ENCODE data around the gene NPSR1.
"Not testable (repeated sequence)": the region's sequence is repeated elsewhere in the genome, so short reads cannot be mapped to it uniquely, and the experiment has no call there.

The NPSR1 gene

DNA sequence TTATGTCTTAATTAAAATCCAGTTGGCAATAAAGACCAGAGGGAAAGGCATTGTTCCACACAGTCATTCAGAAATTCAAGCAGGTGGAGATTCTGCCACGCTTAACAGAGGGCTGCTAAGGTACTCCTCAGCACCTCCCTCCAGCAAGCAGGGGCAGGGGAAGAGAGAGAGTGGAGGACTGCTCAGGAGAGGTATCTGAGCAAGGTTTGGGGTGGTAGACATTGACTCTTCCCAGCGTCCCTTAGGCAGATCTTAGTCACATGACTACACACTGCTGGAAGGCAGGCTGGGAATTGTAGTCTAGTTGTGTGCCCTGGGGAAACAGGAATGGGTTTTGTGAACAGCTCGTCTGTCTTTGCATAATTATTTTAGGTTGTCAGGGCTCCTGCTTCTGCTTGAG, 181.6 kb downstream of the NPSR1 start:
- DNase-seq = no peak

DNA sequence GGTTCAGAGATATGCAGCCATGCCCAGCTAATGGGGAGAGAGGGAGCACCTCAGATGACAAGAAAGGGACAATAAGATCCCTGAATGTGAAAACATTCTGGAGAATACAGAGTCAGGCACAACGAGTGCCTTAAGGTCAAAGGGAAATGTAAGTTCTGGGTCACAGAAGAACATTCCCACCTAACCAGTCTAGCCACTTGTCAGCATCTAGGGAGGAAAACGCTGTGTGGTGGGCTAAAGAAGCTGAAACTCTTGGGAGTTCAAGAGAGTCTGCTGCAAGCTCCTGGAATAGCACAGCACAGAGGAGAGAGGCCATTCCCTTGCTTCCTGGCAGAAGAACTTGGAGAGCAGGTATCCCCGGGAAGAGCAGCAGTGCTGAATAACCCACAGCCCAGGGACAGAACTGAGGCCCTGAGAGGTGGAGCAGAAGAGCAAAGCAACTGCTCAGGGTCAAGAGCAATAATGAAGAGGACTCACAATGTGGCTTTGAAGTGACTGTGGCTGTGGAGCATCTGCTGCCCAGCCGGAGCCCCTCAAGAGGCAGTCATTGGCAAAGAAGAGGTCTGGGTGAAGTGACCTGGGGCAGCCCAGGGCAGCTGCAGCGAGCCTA, 182.3 kb downstream of the NPSR1 start:
- no peak for DNase-seq

DNA sequence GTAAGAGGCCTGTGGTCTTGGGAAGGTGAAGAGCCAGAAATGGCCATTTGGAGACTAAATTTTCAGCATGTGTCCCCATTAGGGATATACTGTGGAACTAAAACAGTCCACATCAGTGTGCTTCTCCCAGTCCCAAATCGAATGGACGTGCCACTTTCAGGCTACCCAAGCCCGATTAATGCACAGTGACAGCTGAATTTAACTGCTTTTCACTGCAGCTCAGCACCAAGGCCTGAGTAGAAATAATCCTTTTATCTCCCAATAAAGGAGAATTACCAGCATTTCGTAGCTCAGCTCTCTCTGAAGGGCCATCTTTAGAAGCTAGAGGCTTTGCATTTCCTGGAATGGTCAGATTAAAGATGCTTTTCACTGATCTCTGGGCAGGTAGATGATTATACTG, 183.3 kb downstream of the NPSR1 start:
- no peak for DNase-seq

DNA sequence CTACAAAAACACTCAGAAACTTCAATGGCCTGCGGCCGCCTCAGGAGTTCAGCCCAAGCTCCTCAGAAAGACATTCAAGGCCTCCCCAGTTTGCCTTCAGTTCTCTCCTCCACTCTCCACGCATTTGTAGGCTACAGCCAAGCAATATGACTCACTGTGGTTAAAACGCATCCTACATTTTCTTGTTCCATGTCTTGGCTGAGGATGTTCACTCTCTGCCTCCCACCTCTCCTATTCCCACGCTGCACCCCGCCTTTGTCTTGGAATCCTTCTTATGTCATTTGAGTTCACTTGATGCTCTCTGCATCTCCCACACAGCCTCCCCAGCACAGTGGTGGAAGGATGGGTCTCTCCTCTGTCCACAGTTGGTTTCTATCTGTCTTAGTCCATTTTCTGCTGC, 184.8 kb downstream of the NPSR1 start:
- no peak for DNase-seq

DNA sequence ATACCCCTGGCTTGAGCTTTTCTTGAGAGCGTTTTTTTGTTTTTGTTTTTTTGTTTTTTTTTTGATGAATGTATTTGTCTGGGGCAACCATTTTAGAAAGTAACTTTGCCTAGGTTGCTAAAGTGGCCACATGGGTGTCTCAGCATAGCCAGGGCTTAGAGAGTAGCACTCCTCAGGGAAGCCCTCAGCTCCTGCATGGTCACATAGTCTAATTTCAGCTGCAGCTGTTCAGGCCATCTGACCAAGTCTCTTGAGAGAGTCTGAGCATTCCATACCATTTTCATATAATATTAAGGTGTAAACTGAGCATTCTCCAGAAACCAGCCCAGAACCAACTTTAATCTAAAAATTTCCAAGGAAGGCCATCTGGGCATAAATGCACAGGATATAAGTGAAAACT, 186.4 kb downstream of the NPSR1 start:
- no peak for DNase-seq

DNA sequence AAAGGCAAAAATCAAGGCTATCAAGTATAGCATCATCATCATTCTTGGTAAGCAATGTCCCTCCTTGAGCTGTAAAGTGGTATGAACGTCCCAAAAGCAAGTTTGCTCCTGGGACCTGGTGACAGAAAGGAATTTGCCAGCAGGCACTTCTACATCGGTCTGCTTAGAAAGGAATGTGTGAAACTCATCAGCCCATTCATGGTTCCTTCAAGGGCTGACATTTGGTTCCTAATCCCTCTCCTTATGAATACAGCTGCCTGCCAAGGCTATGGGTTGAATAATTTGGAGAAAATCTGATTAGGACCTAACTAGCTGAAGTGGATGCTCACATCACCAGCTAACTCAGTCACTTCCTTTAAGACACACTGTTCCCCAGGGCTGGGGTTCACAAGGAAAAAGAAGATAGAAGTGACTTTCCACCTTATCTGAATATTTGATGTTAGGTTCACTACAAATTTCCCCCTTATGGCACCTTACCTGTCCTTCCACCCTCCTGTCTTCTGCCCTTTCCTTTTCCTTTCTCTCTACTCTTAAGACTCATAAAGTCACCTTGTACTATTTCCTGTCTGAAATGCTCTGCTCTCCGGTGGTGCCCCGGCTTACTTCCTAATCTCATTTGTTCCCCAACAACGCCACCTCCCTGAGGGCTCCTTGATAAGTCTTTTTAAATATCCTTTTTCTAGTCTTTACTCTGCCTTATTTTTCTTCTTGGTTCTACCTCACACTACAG, 187.1 kb downstream of the NPSR1 start:
- no peak for DNase-seq

DNA sequence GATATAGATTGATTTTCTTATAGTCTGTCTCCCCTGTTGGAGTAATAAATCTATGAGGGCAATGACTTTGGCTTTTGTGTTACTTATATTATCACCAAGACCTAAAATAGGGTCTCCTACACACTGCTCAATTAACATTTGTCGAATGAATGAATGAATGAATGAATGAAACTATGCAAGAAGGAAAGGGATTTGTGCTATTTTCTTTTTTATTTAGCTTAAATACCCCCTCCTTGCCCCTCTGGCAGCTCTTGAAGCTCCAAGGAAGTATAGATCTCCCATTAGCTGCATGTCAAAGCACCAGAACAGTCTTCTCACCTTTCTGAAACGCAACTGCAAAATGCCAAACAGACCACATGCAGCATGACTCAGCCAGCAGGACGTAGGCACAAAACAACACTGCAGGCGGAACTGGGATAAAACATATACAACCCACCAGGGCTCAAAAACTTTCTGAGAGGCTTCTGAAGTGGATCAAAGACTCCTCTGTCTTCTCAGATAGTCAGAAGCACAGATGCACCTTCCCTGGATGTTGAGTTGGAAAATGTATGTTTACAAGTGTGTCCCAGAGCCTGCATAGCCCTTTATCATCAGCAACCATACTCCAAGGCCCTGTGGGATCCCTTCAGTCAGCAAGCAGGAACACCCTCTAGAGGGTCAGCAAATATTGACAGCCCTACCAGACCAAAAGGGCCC, 187.8 kb downstream of the NPSR1 start:
- no peak for DNase-seq

DNA sequence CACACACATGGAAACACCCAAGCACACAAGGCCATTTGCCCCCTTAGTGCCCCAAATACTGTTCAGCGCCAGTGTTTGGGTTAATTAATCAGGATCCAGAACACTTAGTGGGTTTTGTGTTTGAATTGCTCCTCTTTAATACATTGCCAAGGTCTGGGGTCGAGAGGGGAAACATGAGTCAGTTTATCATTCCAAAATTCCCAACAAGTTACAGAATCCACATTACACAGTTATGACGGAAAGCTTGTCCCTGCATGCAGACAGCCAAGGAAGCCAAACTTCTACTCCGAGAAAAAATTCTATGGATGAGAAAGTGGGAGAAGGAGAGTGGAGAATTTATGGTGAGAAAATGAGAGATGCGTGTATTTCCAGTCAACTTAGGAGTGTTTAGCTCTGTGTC, 189.0 kb downstream of the NPSR1 start:
- no peak for DNase-seq

DNA sequence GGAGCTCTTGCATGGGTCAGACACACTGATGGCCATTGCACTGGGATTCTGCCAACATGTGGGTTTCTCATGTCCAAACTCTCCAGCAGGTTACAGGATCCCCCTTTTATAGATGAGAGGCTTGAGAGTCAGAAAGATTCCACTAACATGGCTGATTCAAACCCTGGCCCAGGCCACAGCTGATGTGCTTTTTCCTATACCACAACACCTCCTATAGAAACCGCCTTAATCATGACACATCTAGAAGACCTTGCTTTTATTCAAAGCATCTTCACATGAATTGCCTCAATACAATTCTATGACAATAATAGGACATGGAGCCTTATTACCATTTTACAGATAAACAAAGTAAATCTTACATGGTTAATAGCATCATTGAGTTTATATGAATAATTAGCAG, 190.7 kb downstream of the NPSR1 start:
- no peak for DNase-seq

DNA sequence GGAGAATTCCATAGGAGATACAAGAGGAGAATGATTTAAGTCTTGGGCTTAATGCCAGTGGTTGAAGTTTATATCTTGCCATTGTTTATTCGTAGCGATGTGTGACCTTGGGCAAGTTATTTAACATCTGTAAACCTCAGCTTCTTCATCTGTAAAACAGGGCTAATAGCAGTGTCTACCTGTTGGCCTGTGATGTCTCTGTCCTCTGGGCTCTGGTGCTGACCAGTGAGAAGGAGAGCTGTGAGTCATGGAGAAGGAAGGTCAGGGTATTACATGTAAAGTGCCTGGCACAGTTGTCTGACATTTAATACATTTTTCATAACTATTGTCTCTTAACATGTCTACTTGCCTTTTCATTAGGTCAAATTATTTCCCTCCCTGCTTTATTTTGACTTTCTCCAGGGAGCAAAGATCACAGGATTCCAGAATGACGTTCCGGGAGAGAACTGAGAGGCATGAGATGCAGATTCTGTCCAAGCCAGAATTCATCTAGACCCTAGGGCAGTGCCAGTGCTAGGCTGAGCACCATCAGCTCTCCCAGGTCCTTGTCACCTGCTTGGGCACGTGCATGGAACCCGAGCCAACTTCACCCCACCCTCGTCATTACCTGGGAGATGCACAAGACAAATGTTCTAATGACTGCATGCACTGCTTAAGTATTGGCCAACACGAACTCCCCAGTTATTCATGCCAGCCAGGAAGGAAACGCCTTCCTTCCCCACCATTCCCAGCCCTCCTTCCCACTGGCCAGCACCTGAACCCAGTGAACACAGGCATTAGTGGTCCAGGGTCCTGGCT, 191.3 kb downstream of the NPSR1 start:
- DNase-seq = no peak

DNA sequence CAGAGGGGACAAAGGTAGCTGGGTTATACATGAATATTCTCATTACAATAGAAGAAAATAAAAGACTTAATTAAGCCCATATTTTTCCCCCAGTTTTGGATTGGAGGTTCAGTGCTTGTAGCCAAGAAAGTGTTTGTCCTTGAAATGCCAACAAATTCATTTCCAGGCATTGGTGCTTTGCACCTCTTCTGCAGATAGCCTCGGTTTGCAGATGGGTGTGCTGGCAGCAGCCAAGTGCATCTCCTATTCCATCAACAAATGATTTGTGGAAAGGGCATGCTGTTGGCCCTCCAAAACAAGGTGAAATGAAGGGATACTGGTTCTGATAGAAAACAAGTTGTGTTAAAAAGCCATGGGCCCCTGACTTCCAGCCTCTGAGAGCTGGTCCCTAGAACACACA, 192.0 kb downstream of the NPSR1 start:
- no peak for DNase-seq

DNA sequence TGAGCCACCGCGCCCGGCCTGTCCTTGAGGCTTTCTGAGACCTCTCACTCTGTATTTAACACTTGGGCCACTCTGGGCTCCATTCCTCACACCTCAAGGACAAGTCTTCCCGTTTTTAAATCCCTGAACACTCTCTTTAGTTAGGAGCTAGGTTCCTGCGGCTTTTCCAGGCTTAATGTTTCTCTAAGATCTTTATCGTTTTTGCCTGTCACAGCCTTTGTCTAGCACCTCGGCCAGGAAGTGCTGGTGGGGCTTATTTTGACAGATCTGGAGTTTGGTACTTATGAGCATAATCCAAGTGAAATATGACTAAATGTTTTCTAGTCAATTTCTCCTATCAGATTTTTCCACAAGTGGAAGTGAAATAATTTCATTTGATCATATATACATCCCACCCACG, 192.7 kb downstream of the NPSR1 start:
- no peak for DNase-seq

DNA sequence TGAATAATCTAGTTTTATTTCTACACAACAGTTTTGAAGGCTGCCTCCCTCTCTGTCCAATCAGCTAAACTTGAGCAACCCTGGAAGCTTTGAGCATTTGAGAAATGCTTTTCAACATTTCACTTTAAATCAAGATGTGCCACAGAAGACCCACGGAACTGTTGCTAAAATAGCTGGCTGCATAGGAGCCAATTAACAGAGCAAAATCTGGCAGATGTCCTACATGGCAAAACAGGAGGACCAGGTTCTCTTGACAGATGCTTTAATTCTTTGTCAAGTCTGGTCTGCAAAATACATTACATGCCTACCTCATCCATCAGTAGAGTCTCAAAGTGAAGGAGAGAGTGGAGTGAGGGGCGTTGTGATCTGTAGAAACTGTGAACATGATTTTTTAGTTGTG, 193.4 kb downstream of the NPSR1 start:
- no peak for DNase-seq

DNA sequence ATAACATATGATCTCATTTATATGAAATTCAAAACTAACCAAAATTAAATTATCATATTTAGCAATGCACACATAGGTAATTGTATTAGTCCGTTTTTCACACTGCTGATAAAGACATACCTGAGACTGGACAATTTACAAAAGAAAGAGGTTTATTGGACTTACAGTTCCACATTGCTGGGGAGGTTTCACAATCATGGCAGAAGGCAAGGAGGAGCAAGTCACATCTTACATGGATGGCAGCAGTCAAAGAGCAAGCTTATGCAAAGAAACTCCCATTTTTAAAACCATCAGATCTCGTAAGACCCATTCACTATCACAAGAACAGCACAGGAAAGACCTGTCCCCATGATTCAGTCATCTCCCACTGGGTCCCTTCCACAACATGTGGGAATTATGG, 200.4 kb downstream of the NPSR1 start:
- DNase-seq = not testable (repeated sequence)

DNA sequence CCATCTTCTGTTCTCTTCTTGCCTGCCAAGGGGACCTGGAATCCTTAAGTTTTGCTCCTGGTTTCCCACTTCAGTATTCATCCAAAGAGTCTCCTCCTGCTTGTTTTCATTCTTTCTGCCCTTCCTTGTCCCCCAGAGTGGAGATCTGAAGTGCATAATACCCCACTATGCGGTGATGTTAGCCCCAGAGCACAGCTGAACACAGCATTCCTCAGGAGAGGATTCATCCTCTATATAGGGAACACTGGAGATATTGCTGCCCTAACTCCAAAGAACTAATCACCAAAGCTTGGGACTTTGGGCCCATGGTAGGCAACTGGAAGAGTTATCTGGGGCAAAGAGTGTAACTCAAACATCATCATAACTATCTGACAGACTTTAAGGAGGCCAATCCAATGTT, 201.3 kb downstream of the NPSR1 start:
- not testable (repeated sequence) for DNase-seq

DNA sequence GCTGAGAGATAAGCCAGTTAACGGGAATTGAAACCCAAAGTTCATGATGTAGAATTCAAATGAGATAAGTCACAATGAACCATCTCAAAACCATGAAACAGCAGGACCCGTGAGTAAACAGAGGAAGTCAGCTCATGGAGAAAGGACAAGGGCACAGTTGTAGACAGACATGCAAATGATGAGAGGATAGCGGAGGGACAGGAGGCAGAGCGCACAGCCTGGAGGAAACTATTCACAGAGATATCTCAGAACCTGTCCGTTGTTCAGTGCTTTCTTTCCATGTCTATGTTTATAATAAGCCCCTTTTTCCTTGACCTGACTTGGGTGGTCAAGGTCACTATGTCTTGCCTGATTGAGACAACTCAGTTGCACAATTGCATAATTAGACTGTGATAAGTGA, 208.2 kb downstream of the NPSR1 start:
- DNase-seq = not testable (repeated sequence)

DNA sequence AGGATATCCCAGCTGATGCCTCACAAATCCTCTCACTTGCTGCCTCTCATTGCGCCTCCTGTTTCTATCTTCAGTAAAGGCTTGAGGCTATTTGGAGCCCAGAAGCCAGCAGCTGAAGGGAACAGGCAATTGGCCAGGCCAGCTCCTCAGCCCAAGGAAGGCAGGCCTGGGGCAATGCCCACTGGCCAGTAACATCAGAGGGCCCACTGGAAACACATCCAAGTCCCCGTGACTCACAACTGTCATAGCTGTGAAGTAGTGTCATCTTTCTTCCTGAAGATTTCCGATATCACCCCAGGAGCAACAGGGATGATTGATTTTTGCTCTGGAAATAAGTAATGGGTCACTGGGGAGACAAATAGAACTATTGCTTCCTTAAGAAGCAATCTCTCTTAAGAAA, 209.3 kb downstream of the NPSR1 start:
- not testable (repeated sequence) for DNase-seq

DNA sequence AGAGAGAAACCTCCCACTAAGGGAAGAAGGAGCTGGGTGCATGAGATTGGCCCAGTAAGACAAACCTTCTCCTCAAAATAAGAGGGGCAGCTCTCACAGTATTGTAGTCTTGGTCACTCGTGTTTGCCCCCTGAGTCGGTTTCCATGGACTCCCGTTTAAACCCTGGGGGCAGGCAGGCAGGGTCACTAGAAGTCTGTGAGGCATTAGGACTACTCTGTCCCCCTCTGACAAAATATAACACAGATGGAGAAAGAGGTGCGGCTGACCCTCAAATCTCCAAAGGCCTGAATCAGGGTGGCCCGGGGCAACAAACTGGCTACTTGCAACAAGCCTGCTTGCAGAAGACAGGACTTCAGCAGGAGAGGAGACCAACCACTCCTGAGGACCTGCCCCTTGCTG, 210.6 kb downstream of the NPSR1 start:
- DNase-seq = not testable (repeated sequence)

DNA sequence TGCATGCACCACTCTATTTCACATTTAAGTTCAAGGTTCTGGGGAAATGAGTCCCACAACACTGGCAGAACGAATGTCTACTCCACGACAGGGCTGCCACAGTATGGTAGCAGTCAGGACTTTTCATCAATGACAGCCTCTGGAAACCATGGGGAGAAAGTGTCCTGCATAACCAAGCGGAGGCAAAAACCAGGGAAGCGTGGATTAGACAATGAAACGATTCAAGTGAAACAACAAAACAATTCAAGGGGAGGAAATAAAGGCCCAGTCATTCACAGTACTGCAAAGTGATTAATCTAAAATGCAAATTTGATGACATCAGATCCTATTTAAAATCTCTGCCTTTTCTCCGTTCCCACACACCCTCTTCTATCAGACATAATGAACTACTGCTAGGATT, 211.0 kb downstream of the NPSR1 start:
- no peak for DNase-seq

DNA sequence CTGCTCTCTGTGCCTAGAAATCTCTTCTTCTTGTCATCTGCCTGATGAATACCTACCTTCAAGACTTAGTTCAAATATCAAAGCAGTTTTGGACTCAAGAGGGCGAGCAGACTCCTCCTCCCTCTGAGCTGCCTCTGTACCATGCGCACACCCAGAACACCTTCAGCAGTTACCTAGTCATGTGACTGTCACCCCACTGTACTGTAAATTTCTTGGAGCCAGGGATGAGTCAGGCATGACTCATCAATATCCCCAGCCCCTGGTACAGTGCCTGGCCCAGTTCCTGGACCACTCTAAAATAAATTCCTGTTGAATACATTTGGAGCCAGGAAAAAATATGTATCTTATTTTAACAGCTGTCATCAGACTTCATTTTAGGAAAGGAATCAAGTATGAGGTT, 212.0 kb downstream of the NPSR1 start:
- DNase-seq = not testable (repeated sequence)

DNA sequence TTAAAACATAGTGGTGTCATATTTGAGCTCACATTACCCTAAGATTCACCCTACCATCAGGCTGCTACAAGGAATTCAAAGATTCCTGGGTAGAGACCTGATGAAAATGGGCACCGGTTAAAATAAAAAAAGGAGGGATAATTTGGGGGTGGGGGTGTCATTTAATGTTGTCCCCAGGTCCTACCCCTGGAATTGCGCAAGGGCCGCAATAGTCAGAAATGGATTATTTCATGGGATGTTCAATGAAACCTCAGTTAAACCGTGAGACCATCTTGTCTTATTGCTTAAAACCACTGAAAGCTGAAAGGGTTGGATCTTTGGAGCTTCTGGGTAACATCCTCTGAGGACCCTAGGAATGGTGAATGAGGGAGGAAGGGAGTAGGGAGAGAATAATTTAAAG, 216.3 kb downstream of the NPSR1 start:
- not testable (repeated sequence) for DNase-seq

DNA sequence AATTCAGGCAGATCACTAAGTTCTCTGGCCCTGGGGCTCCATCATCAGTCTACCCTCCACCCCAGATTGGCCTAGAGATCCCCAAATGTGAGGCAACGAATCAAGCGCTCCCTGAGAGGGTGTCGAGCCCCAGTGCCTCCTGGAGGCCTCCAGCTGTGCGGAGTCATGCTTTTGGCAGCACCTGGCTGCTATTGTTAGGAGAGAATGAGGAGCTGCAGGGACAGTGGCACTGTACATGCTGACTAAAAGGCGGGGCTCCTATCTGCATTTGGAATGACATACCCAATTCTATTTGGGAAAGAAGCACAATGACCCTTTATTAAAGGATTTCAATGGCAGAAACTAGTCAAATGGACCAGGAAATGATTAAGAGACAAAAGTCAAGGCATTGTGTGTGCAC, 217.5 kb downstream of the NPSR1 start:
- DNase-seq = no peak

DNA sequence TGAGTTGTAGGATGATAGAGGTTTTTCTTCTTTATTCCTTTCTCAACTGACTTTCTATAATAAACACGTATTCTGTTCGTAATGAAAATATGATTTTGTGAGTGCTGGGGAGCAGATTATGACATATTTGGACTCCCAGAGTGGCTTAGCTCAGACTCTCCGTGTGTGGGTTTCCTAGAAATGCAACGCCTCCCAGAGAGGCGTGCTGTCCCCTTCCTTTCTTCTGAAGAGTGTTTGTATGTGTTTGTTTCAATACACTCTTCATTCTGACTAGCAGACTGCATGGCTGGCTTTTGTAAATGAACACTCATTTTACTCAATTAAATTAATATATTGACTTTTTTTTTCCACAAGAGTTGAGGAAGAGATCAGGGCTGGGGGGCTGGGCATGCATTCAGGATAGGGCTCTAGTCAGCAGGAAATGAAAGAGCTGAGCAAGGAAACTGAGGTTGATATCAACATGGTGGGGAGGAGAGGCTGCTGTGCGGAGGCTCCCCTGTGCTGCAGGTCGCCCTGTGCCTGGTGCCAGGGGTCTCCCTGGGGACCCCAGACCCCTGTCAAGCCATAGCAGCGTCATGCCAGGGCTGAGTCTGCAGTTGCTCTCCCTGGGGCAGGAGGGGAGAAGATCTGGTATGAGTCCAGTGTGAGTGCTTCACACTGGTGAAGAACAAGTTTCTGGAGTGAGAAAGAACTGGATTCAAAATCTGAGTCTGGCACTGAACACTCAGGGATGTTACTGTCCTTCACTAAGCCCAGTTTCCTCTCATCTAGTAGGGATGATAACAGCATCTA, 221.1 kb downstream of the NPSR1 start:
- DNase-seq = not testable (repeated sequence)
